Upper lobe of left lung (tissue), 4 donors: ENCODE measurements around the gene ATAT1.

Source experiments
- EP300 ChIP-seq, 4 donors: sonication (generic); formaldehyde crosslinking; IDR thresholded peaks; one replicate each; pipeline ENCODE4 v1.5.1; 2017; ENCODE audit warnings: antibody characterized with exemption in 4 of 4, control low read depth in 2 of 4
- TF ChIP-seq, protein P1 (sequence below), 6 experiments: fragments of 450-650 bp in 4 of 6; fragments of 200-600 bp in 2 of 6; sonication (generic) in 2 of 6; IDR thresholded peaks; one replicate each; pipeline ENCODE4 v1.5.1; 2016 to 2019; ENCODE audit warnings: antibody characterized with exemption in 6 of 6

DNA sequence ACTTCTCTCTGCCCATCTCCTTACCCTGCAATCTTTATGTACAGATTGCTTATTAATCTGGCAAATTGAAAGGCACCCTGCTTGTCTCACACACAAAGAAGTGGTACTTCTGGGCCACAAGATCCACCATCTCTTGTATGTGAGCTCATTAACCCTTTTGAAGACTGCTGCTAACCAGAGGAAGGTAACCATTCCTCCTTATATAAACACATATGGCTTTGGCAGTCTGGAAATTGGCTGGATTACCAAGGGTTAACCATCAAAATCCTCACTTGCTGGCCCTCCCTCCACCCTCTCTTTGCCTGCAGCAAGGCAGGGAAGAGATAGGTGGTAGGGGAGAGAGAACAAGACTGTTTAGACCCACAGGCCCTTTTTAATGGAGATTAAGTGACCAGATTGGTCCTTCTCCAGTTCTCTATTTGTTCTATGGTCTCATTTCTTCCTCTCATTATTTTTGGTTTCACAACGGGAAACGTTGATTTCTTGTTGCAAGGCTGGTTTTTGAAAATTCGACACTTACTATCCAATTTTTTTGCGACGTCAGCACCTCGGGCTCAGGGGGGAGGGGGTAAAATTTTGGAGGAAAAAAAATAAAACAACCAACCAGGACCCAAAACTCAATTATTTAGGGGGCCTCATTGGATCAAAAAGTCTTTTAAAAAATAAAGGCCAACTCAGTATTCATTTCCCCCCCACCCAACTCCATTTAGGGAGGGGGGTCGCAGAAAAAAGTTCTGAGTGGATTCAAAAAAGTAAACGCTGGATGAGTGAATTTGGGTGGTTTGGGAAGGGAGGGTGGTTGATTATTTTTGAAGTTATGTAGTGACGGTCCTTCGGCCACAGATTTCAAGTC is 10.5 kb upstream of the ATAT1 start:
- TF ChIP-seq, protein P1, sequence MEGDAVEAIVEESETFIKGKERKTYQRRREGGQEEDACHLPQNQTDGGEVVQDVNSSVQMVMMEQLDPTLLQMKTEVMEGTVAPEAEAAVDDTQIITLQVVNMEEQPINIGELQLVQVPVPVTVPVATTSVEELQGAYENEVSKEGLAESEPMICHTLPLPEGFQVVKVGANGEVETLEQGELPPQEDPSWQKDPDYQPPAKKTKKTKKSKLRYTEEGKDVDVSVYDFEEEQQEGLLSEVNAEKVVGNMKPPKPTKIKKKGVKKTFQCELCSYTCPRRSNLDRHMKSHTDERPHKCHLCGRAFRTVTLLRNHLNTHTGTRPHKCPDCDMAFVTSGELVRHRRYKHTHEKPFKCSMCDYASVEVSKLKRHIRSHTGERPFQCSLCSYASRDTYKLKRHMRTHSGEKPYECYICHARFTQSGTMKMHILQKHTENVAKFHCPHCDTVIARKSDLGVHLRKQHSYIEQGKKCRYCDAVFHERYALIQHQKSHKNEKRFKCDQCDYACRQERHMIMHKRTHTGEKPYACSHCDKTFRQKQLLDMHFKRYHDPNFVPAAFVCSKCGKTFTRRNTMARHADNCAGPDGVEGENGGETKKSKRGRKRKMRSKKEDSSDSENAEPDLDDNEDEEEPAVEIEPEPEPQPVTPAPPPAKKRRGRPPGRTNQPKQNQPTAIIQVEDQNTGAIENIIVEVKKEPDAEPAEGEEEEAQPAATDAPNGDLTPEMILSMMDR (IDR thresholded peaks at IDR 0.05): no peak
- no peak for TF ChIP-seq EP300 (IDR thresholded peaks at IDR 0.05)
